ENCODE results near the gene HCN2.

HCN2 gene

DNA sequence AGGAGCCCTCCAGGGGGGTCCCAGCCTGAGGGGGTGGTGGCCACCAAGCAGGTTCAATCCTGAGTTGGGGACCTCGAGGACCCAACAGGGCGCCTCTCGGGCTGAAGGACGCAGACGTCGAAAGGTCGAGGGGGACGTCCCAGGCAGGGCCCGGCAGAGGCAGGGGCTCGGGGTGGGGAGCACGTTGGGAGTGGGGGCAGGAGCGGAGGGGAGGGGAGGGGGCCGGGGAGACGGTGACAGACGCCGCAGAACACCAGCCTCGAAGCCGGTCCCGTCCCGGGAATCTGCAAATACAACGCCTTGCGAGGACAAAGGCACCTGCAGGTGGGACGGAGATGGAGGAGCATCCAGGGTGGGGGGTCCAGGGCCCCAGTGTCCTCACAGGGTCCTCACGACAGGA is 54.1 kb downstream of the HCN2 start:
- DNase-seq = no peak

DNA sequence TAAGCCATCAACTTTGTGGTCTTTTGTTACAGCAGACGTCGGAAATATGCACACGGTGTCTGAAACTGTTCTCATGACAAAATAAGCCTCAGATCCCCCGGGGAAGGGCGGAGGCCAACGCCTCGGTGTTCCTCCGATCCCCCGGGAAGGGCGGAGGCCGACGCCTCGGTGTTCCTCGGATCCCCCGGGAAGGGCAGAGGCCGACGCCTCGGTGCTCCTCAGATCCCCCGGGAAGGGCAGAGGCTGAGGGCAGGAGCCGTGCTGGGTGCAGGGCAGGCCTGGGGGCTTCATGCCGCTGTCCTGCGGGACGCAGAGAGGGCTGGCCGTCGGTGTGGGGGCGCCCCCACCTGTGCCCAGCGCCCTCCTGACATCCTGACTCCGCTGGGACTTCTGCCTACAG is 54.7 kb downstream of the HCN2 start:
- DNase-seq = no peak

- no peak for DNase-seq
Measured at GRCh38 chr19:644789-645188, 55.1 kb downstream of the HCN2 start.

DNA sequence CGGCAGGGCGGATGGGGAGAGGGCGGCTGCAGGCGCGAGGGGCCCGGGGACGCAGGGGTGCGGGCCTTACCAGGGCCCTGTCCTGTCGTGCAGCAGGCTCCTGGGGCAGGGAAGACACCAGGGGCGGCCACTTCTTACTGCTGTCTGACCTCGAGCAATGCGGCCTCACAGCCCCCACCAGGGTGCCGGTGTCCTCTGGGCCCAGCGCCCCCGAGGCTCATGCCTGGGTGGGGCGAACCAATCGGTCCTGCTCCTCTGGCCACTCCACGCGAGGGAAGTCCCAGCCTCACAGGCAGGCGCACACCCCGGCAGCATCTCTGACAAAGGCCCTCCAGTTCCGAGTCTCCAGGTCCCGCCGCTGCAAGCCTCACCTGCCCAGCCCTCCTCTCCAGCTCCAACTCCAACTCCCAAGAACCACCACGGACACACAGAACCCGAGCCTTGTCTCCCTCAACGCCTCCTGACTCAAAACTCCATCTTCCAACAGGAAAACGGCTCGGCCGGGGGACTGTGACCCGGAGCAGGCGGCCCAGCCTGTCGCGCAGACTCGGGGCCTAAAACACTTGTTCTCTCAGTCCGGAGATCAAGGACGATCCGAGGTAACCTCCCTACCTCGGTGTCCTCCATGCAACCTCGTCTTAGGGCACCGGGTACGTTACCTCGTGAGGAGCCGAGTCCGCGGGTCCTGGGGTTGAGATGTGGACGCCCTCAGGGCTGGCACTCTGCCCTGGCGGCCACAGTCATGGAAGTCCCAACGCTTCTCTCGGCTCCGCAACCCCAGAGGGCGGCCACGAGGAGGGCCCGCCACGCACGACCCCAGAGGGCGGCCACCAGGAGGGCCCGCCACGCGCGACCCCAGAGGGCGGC is 56.5 kb downstream of the HCN2 start:
- no peak for DNase-seq

- DNase-seq = no peak
Measured at GRCh38 chr19:646779-647565, 57.3 kb downstream of the HCN2 start.

GRCh38 chr19:647566-648284 is 58.0 kb downstream of the HCN2 start:
- no peak for DNase-seq

DNA sequence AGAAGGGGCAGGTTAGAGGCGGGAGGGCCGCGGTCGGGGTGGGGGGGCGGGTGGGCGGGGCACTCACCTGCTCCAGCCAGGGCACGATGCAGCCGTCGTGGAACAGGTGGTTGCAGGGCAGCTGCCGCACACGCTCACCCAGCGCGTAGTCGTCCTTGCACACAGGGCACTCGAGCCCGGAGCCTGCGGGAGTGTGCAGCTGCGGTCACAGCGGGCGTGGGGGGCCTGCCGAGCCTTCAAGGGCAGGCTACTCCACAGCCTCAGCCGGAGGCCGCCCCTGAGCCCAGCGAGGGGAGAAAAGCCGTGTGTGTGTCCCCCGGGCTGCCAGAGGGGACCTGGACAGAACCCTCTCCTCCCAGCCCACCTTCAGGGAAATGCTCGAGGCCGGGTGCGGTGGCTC is 58.6 kb downstream of the HCN2 start:
- DNase-seq = no peak

GRCh38 chr19:648904-649801 is 59.5 kb downstream of the HCN2 start:
- DNase-seq = no peak

GRCh38 chr19:650121-650520 is 60.4 kb downstream of the HCN2 start:
- DNase-seq = no peak

DNA sequence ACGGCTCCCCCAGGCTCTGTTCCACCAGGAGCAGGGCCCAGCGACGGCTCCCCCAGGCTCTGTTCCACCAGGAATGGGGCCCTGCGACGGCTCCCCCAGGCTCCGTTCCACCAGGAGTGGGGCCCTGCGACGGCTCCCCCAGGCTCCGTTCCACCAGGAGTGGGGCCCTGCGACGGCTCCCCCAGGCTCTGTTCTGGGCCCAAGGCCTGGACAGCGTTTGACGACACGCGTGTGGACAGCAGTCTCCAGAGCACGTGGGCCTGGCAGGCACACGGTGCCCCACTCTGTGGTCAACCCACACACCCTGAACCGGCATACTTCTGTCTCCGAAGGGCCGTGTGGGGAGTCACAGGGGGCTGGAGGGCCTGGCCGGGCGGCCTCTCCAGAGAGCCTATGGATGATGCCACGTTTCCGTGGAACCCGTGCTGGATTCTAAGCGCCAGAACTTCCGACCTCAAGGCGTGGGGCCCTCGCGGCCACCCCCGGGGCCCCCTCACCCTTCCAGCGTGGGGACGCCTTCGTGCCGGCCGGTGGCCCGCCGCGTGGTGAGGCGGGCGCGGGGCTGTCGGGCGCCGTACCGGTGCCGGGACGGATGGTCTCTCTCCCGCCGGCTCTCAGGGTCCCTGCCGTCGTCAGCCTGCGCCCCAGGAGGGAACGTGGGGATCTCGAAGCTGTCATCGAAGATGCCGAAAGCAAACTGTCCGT is 61.6 kb downstream of the HCN2 start:
- DNase-seq = no peak

DNA sequence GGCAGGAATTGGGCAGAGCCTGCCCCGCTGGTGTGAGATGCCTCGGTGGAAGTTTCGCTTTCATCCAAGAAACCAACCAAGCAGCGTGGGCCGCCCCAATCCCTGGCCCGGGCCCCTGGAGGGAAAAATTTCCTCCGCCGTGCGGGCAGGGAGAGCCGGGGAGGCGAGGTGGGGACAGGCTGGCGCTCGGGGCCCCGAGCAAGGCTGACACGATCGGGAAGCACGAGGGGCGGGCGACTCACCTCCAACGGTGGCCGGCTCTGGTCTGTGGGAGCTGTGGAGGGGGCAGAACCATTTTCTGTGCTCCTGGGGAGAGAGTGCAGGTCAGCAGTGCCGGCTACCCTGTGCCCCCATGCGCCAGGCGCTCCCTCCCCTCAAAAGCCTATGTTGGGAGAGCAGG is 62.3 kb downstream of the HCN2 start:
- no peak for DNase-seq

- no peak for DNase-seq
Measured at GRCh38 chr19:652467-653389, 63.0 kb downstream of the HCN2 start.

GRCh38 chr19:653425-653824 is 63.7 kb downstream of the HCN2 start:
- no peak for DNase-seq

DNA sequence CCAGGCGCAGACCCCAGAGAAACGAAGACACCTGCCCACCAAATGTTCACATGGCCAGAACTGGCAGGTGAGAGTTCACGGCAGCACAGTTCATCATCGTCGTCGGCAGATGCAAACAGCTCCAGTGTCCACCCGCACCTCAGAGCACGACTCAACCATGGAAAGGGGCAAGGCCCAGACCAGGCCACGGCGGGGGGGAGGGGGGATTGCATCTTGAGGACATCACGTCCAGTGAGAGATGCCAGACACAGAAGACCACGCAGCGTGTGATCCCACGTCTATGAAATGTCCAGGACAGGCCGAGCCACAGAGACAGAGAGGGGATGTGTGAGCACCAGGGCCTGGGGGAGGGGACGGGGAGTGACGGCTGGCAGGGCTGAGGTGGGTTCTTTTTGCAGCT is 66.0 kb downstream of the HCN2 start:
- no peak for DNase-seq

GRCh38 chr19:656751-657559 is 67.3 kb downstream of the HCN2 start:
- no peak for DNase-seq

GRCh38 chr19:657611-658010 is 67.9 kb downstream of the HCN2 start:
- DNase-seq = no peak

DNA sequence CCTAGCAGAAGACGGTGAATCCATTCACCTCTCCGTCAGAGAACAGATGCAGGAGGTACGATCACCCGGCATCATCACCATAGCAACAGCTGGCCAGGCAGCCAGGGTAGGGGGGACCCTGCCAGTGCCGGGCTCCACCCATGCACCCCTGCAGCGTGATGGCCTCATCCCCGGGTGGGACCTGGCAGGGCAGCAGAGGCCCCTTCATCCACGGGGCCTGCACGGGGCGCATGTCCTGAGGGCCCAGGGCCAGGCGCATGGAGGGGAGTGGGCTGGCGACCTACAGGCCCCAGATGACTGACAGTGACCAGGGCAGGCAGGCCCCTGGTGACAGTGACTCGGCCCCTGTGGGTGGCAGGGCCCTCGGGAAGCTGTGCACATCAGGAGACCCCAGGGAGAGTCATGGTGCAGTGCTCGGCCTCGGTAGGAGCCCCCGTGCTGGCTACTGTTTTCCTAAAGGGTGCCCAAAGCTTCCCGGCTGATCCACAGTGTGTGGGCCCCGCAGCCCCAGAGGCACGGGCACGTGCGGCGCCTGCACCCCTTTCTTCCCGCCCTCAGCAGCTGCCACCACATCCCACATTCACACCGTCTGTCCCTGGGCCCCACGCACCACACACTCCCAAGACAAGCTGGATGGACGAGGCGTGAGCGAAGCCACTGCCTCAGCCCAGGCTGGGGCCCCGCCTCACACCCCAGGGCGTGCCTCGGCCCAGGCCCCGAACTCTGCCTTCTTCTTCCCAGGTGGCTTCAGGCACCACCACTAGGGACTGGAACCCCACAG is 68.6 kb downstream of the HCN2 start:
- DNase-seq = no peak

DNA sequence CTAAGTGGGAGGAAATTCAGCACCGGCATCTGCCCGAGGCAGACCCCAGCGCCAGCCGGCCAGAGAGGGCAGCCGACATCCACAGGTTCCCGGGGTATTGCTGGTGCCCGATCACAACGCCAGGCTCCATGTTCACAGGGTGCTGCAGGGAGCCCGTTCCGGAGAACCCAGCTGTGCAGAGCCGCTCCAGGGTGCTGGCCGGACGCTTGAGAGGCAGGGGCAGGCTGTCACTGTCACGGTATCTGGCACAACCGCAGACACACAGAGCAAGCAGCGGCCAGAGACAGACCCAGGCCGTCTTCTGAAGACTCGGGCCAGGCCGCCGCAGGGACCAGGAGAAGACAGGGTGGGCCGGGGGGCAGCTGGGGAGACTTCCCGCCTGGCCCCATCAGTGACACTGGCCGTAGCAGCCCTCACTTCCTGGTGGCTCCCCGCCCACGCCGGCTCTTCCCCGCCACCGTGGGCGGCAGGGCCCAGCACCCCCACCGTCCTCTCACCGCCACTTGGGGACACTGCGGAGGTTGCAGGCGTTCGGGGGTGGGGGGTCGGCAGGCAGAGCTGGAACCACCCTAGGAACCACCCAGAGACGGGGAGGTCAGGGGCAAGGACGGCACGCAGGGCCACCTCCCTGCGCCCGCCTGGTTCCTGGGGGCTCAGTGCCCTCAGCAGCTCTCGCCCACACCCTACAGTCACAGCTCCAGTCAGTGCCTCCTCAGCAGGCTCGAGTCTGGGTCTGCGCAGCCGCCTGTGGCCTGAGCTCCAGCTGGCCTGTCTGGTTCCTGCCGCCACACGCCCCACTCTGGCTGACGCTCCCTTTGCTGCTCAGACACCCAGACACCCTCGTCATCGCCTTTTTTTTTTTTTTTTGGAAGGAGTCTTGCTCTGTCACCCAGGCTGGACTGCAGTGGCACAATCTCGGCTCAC is 69.5 kb downstream of the HCN2 start:
- DNase-seq = no peak

Data from NCI-H2029 treated with DMSO at 0.1 percent for 48 hours (cell line).